GM12872 (cell line): ENCODE results near the gene LMO7.

ENCODE experiments used
- TF ChIP-seq, protein P1 (sequence below): IDR thresholded peaks from 3 replicates; pipeline ENCODE4 v1.5.1; 2011; ENCODE audit warnings: low read depth, mild to moderate bottlenecking, low read length, moderate library complexity; ENCODE audit not compliant: insufficient read depth

LMO7 gene

DNA sequence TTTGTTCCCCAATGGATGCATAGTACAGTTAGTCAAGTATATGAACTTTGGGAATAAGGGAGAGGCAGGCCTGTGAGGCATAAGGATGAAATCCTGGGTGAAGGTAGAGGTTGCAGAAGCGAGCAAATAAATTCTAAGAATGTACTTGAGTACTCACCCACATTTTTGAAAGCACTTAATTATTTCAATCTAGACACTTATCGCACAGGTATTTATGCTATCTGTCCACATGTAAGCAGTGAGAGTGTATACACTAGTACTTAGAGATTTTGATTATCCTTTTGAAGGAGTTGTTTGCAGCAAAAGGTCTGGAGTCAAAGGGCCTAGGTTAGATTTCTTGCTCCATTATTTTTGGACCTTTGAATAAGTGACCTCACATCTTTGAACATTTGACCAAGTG, 77.7 kb downstream of the LMO7 start:
- TF ChIP-seq, protein P1, sequence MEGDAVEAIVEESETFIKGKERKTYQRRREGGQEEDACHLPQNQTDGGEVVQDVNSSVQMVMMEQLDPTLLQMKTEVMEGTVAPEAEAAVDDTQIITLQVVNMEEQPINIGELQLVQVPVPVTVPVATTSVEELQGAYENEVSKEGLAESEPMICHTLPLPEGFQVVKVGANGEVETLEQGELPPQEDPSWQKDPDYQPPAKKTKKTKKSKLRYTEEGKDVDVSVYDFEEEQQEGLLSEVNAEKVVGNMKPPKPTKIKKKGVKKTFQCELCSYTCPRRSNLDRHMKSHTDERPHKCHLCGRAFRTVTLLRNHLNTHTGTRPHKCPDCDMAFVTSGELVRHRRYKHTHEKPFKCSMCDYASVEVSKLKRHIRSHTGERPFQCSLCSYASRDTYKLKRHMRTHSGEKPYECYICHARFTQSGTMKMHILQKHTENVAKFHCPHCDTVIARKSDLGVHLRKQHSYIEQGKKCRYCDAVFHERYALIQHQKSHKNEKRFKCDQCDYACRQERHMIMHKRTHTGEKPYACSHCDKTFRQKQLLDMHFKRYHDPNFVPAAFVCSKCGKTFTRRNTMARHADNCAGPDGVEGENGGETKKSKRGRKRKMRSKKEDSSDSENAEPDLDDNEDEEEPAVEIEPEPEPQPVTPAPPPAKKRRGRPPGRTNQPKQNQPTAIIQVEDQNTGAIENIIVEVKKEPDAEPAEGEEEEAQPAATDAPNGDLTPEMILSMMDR = no peak

DNA sequence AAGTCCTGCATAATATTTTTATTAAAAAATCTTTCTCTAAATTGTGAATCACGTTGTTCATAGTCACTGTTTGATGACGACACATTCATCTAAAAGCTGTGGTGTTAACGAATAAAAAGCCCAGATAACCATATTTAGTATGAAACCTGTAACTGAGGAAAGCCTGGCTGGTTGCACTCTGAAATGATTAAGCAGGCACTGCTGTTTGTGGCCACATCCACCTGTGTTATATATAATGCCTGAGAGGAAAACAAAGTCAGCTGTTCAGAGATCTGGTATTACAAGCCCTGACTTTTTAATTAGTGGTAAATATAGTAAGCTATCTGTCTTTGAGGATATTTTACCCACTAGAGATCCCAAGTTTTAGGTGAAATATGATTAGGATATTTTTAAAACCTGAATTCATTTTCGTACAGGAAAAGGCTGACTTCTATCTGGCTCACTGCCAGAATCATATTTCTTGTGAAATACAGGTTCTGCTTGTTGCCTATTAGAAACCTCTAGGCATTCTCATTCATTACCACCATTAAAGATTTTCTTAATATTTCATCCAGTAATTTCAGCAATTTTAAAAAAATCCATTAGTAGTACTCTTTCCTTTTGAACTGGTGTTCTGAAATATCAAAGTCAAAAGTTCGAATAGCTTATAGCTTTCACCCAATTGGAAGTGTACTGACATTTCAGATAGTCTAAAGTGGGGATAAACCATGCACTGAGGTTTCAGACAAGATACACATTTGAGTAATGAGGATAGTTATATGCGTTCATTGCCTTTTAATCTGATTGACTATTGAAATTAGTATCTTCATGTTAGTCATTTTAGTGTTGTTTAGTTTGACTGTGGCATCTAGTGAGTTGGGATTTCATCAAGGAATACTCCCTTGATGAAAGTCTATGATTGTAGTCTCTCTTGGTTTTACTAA, 79.7 kb downstream of the LMO7 start:
- TF ChIP-seq, protein P1 = no peak

DNA sequence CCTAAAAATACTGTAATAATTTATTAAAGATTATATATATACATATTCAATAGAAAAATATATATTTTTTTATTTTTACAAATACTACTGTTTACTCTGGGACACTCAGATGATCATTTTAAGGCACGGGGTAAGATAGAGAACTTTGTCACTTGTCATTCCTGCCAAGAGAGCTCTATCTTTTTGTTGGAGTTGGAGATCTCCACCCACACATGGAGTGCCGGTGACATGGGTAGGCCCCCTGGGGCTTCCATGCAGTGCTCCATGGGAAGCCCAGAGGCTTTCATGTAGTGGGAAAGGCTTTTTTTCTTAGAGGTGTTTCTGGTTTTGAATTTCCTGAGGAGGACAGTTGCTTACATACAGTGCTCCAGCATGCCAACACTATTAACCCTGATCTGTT, 81.4 kb downstream of the LMO7 start:
- TF ChIP-seq, protein P1 = no peak

DNA sequence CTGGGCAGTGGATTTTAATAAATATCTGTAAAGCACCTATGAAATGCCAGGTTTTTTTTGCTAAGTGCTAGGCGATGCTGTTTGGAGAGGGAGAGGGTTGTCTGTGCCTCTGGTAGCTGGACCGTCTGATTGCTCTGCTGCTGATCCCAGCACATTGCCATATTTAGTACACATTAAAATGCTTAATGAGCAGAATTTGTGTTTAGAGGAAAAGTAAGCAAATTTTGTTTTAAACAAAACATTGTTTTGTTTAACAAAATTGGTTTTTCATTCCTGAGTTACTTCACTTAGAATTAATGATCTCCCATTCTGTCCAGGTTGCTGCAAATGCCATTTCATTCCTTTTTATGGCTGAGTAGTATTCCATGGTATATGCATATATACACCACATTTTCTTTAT, 85.2 kb downstream of the LMO7 start:
- TF ChIP-seq, protein P1 = no peak

DNA sequence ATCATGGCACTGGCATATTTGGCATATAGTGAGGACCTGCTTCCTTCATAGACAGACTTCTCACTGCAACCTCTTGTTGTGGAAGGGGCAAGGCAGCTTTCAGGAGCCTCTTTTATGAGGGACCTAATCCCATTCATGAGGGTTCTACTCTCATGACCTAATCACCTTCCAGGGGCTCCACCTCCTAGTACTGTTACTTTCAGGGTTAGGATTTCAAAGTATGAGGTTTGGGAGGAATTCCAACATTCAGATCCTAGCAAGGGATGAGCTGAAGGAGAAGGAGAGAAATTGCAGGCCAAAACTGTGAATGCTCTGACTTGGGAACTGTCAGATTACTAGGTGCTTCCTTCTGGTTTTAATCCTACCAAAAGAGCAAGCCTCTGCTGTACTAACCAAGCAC, 87.8 kb downstream of the LMO7 start:
- TF ChIP-seq, protein P1 = no peak

DNA sequence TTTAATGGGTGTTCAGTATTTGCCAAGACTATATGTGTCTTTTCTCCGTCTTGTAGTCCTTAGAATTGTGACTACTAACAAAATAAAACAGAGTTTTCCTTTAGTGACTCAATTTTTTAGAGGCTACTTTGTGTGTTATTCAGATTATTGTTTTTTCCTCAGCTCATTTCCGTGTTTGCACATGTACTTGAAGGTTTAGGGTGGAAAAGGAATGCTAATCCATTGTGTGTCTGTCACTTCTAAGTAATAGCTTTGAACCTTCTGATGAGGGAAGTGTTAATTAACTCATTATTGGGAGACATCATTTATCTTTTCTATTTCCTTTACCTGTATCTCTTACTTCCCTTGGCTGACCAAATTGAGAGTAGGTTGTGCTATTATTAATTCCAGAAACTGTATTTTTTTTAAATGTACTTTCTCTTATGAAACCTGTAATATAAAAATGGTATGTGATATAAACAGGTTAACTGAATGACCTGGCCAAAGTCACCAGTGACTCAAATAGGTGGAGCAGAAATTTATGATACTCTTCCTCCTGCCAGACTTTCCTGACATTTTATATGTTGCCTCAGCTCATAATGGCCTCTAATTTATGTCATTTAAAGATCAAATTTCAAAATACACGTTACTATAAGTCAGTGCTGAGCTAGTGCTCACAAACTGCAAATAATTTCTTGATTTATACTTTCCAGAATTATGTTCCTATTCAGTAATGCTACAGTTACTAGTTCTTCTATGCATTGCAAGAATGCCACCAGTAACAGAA, 88.8 kb downstream of the LMO7 start:
- TF ChIP-seq, protein P1 = no peak

DNA sequence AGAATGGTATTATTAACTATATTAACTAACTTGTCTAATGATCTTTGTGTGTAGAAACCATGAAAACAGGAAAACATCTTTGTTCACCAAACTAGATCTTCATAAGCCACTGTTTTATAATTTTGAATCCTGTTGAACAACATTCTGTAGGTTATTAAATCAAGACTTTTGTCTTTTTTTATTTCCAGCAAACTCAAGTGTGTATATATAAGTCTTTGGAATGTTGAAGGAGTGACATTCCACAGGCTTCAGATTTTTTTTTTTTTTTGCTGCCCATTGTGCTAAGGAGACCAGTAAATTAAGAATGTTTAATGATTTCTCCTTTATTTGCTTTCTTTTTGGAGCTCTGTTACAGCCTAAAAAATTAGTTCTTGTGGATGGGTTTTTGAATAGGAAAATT, 89.6 kb downstream of the LMO7 start:
- TF ChIP-seq, protein P1 = no peak
